Activated B cell treated with CpG ODN at 0.5 μM for 24 hours (primary cell): ENCODE results near the gene GUCY2D. TPM values are rescaled to one million over a fixed set of nuclear protein-coding genes. Genes with fewer than 3 reads are reported as not detected.

Experiments
- ATAC-seq: fragments of 200-7000 bp; cut with Tn5 transposase; one replicate; pipeline ENCODE4 v1.10.0; 2021; ENCODE audit warnings: low read depth, mild to moderate bottlenecking, moderate library complexity
- CTCF ChIA-PET: fragments of 350-600 bp; sonication (Branson Sonifier 250); formaldehyde crosslinking; loops from one replicate; lab custom pipeline; 2021; ENCODE audit warnings: antibody characterized with exemption; lab: Charles Lee
- POLR2A ChIA-PET: fragments of 350-600 bp; sonication (Branson Sonifier 250); formaldehyde crosslinking; loops from one replicate; lab custom pipeline; 2021; ENCODE audit warnings: antibody characterized with exemption; lab: Charles Lee
- DNase-seq: peaks from one replicate; pipeline ENCODE4 v3.0.0; 2022
- H3K27ac Mint-ChIP-seq: one replicate; pipeline ENCODE4 v1.8.0; 2020; ENCODE audit warnings: mixed read lengths
- H3K27me3 Mint-ChIP-seq: one replicate; pipeline ENCODE4 v1.8.0; 2021; ENCODE audit warnings: mixed read lengths
- H3K36me3 Mint-ChIP-seq: one replicate; pipeline ENCODE4 v1.8.0; 2021; ENCODE audit warnings: low read depth, mixed read lengths
- H3K4me1 Mint-ChIP-seq: one replicate; pipeline ENCODE4 v1.8.0; 2021; ENCODE audit warnings: mixed read lengths
- H3K4me3 Mint-ChIP-seq: one replicate; pipeline ENCODE4 v1.8.0; 2020; ENCODE audit warnings: mild to moderate bottlenecking, mixed read lengths
- H3K9me3 Mint-ChIP-seq: one replicate; pipeline ENCODE4 v1.8.0; 2020; ENCODE audit warnings: mixed read lengths
- CTCF ChIP-seq: fragments of 200-600 bp; IDR thresholded peaks from one replicate; pipeline ENCODE4 v1.8.0; 2022; ENCODE audit warnings: antibody characterized with exemption, mild to moderate bottlenecking
- intact Hi-C: fragments of 100-400 bp; cut with micrococcal nuclease; formaldehyde crosslinking; loops from one replicate; pipeline ENCODE4 v1.15.1; 2024
- total RNA-seq: library from RNA; stranded (reverse); gene quantifications from 2 replicates; pipeline ENCODE4 v1.2.3, GENCODE V29; 2022

The GUCY2D gene
- total RNA-seq, 1 donor from 2014 or later: not detected

GRCh38 chr17:7961421-7961820 is 41.0 kb upstream of the GUCY2D start:
- ChIA-PET CTCF (no interaction called here), POLR2A (interaction anchor here (0.6 kb wide), 1 partner anchor 338 kb away, joined by 3 read pairs; no protein-coding TSS in a partner anchor)
- no peak for TF ChIP-seq CTCF
- Mint-ChIP-seq H3K4me1 (no peaks in the 10 kb centered on the region), H3K27ac (no peak overlapping the region), H3K36me3 (no peaks in the 10 kb centered on the region), H3K27me3 (peaks cover 14% of the 10 kb centered on the region), H3K9me3 (no peaks in the 10 kb centered on the region), H3K4me3 (no peak overlapping the region)
- intact Hi-C loops: no loop called here
- no peak for DNase-seq
- no peak for ATAC-seq

GRCh38 chr17:7967751-7968150 is 34.7 kb upstream of the GUCY2D start:
- Mint-ChIP-seq H3K27me3 (peaks cover 9% of the 10 kb centered on the region), H3K36me3 (no peaks in the 10 kb centered on the region), H3K27ac (no peak overlapping the region), H3K4me1 (no peaks in the 10 kb centered on the region), H3K4me3 (no peak overlapping the region), H3K9me3 (no peaks in the 10 kb centered on the region)
- POLR2A ChIA-PET: no interaction called here
- ATAC-seq (no peak), DNase-seq (no peak)
- no peak for TF ChIP-seq CTCF
- CTCF ChIA-PET: no interaction called here
- intact Hi-C loops: no loop called here

- TF ChIP-seq CTCF: no peak
- Mint-ChIP-seq H3K4me3 (no peak overlapping the region), H3K9me3 (peaks cover under 1% of the 10 kb centered on the region), H3K27me3 (peaks cover 12% of the 10 kb centered on the region), H3K36me3 (peaks cover under 1% of the 10 kb centered on the region), H3K4me1 (no peaks in the 10 kb centered on the region), H3K27ac (no peak overlapping the region)
- DNase-seq (no peak), ATAC-seq (no peak)
- ChIA-PET CTCF (no interaction called here), POLR2A (no interaction called here)
- intact Hi-C loops: no loop called here
These were observed 33.0 kb upstream of the GUCY2D start for GRCh38 chr17:7969433-7969832.

- intact Hi-C loops: no loop called here
- CTCF ChIA-PET: no interaction called here
- H3K4me1 Mint-ChIP-seq: no peaks in the 10 kb centered on the region
- no peak for DNase-seq
- H3K27me3 Mint-ChIP-seq: peaks cover 15% of the 10 kb centered on the region
- H3K36me3 Mint-ChIP-seq: peaks cover 5% of the 10 kb centered on the region
- no peak for TF ChIP-seq CTCF
- no peak for ATAC-seq
- H3K27ac Mint-ChIP-seq: no peak overlapping the region
- peaks cover 12% of the 10 kb centered on the region for H3K9me3 Mint-ChIP-seq
- H3K4me3 Mint-ChIP-seq: no peak overlapping the region
- POLR2A ChIA-PET: no interaction called here
These were observed 30.8 kb upstream of the GUCY2D start for GRCh38 chr17:7971651-7972050.

- CTCF ChIA-PET: interaction anchor here (1.2 kb wide), 1 partner anchor 17 kb away, joined by 3 read pairs; no protein-coding TSS in a partner anchor
- intact Hi-C loops: no loop called here
These were observed 30.2 kb upstream of the GUCY2D start for GRCh38 chr17:7972131-7972785.

More at GRCh38 chr17:7972131-7972785, 30.2 kb upstream of the GUCY2D start:
- DNase-seq: no peak
- peaks cover 15% of the 10 kb centered on the region for H3K27me3 Mint-ChIP-seq
- POLR2A ChIA-PET: no interaction called here
- H3K9me3 Mint-ChIP-seq: peaks cover 12% of the 10 kb centered on the region
- no peak for TF ChIP-seq CTCF
- H3K4me3 Mint-ChIP-seq: no peak overlapping the region
- ATAC-seq: no peak
- peaks cover 5% of the 10 kb centered on the region for H3K36me3 Mint-ChIP-seq
- H3K27ac Mint-ChIP-seq: no peak overlapping the region
- no peaks in the 10 kb centered on the region for H3K4me1 Mint-ChIP-seq
